AG04450 (cell line): Measurements from ENCODE around the gene HOXA5. TPM values are rescaled to one million over a fixed set of nuclear protein-coding genes. Genes with fewer than 3 reads are reported as not detected.

Experiments used
- CTCF ChIA-PET: fragments of 300-600, 350-600 bp; formaldehyde crosslinking; extraction: SDS; loops from one replicate; lab custom pipeline; 2022; ENCODE audit warnings: antibody characterized with exemption, inconsistent platforms; lab: Charles Lee
- POLR2A ChIA-PET: fragments of 350-600 bp; formaldehyde crosslinking; extraction: SDS; loops from one replicate; lab custom pipeline; 2021; ENCODE audit warnings: antibody characterized with exemption, inconsistent platforms; lab: Yijun Ruan, JAX
- DNase-seq: peaks from one replicate; pipeline ENCODE4 v3.0.0-alpha.2; 2011; ENCODE audit warnings: low read depth, low spot score
- H3K27ac ChIP-seq: one replicate; pipeline ENCODE4 v1.5.1; 2012; ENCODE audit warnings: low read depth, low read length, control low read depth
- H3K27me3 ChIP-seq: one replicate; pipeline ENCODE4 v1.6.0; 2012; ENCODE audit warnings: low read length; ENCODE audit not compliant: control insufficient read depth, insufficient read depth
- H3K4me3 ChIP-seq: 2 replicates; pipeline ENCODE4 v1.5.1; 2011; ENCODE audit warnings: mild to moderate bottlenecking, low read depth, low read length, control low read depth
- H3K9me3 ChIP-seq: 2 replicates; pipeline ENCODE4 v1.5.1; 2012; ENCODE audit warnings: low read length; ENCODE audit not compliant: control insufficient read depth, insufficient read depth
- CTCF ChIP-seq: IDR thresholded peaks from 2 replicates; pipeline ENCODE4 v1.5.1; 2011; ENCODE audit warnings: low read depth, low read length, control low read depth, inconsistent platforms
- polyA plus RNA-seq: library from polyadenylated mRNA; depleted of rRNA; stranded (reverse); fragments of >200 nt; gene quantifications from 2 replicates; pipeline ENCODE4 v1.2.3, GENCODE V29; 2011

Gene HOXA5
- polyA plus RNA-seq, 1 experiment = 51.0 TPM

DNA sequence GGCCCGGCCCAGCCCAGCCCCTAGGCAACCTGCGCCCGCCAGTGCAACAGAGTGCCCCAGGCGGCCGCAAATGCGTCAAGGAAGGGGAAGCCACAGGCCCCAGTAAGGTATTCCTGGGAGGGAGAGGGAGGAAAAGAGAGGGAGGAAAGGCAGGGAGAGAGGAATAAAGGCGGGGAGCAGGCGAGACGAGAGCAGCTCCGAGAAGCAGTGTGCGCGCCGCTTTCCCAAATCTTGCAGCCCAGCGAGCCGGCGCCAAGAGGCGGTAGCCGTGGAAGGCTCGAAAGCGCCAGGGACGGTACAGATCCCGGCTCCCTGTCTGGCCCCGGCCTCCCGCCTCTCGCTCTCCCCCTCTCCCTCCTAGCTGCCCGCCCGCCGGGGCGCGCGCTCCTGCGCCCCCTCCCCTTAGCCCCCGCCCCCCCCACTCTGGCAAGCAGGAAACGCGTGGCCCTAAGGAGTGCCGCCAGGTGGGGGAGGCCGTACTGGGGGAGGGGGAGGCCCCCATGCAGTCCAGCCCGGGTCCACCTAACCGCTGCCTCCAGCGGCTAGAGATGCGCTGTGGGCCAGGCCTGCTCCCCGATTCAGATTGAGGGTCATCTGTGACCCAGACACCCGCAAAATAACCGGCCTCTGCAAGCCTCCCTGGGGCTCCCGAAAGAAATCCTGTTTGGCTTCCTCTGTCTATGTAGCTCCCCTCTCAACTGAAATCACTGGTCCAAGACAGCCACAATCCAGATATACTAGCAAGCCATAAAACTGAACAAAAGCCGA is 26.4 kb upstream of the HOXA5 start:
- Histone ChIP-seq H3K27ac (no peak overlapping the region), H3K27me3 (peaks cover 91% of the 10 kb centered on the region), H3K9me3 (peaks cover 28% of the 10 kb centered on the region; the same call in 1 of the 2 replicates), H3K4me3 (no peak overlapping the region)
- POLR2A ChIA-PET = no interaction called here
- TF ChIP-seq CTCF = no peak
- no peak for DNase-seq
- CTCF ChIA-PET = interaction anchor here (1.3 to 3.4 kb wide), 2 partner anchors 10 to 800 kb away, joined by 3 to 25 read pairs; no protein-coding TSS in a partner anchor

DNA sequence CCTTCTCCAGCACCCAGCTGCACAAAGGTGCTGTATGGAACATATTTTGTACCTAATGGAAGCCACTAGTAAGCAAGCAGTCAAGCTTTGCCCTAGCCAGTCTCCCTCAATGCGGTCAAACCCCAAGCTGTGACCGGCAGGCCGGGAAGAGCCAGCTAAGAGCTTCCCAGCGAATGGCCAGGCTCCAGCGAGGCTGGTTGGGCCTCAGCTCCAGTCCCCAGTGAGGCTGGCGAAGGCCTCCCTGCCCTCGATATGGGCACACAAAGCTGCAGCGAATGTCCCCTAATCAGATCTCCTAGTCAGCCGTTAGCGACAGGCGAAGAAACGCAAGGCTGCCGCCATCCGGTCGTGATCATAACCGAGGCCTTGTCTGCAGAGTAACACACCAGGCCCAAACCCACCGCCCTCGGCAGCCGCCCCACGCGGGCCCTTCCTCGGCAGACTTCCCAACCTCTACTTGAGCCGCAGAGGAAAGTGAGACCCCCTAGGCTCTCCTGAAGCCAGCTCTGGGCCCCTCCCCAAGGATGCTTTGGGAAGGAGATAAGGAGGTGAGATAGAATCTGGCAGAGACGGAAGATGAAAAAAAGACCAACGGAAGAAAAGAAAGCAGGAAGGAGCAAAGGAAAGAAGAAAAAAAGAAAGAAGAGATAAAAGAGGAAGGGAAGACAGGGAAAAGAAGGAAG is 24.9 kb upstream of the HOXA5 start:
- H3K4me3 ChIP-seq = no peak overlapping the region
- no peak for TF ChIP-seq CTCF
- ChIA-PET POLR2A (no interaction called here), CTCF (interaction anchor here (1.1 kb wide), 1 partner anchor 12 kb away, joined by 4 read pairs; no protein-coding TSS in a partner anchor)
- no peak for DNase-seq
- H3K27ac ChIP-seq = no peak overlapping the region
- peaks cover 27% of the 10 kb centered on the region; the same call in 1 of the 2 replicates for H3K9me3 ChIP-seq
- H3K27me3 ChIP-seq = peaks cover 93% of the 10 kb centered on the region

DNA sequence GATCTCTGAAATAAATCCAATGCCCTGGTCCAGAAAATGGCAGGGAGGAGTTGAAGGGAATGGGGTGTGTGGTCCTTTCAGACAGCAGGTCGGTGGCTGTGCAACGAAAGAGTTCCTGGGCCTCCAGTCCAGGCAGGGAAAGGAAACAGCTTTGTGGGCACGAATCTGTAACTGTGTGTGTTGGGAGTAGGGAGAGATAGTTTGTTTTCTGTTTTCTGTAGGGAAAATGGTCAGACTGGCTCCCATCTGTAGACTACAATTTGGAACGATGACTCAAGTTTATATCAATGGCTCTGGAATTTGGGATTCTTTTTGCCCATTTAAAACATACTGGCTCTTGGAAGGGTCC is 24.4 kb upstream of the HOXA5 start:
- Histone ChIP-seq H3K4me3 (no peak overlapping the region), H3K9me3 (peaks cover 27% of the 10 kb centered on the region; the same call in 1 of the 2 replicates), H3K27ac (no peak overlapping the region), H3K27me3 (peaks cover 90% of the 10 kb centered on the region)
- ChIA-PET POLR2A (no interaction called here), CTCF (interaction anchor here (1.1 kb wide), 1 partner anchor 12 kb away, joined by 4 read pairs; no protein-coding TSS in a partner anchor)
- DNase-seq = no peak
- no peak for TF ChIP-seq CTCF

GRCh38 chr7:27166531-27167505 is 23.3 kb upstream of the HOXA5 start:
- POLR2A ChIA-PET = no interaction called here
- Histone ChIP-seq H3K9me3 (peaks cover 24% of the 10 kb centered on the region; the same call in 1 of the 2 replicates), H3K4me3 (no peak overlapping the region), H3K27me3 (peaks cover 80% of the 10 kb centered on the region), H3K27ac (no peak overlapping the region)
- TF ChIP-seq CTCF = no peak
- DNase-seq = no peak
- CTCF ChIA-PET = interaction anchor here (1.5 to 2.0 kb wide), 2 partner anchors 13 to 1274 kb away, joined by 5 to 16 read pairs; no protein-coding TSS in a partner anchor
